SK-N-SH (cell line): ENCODE measurements around the gene PYGM.

ENCODE experiments used
- IRF3 ChIP-seq: fragments of 150-350 bp; IDR thresholded peaks from 2 replicates; pipeline ENCODE4 v1.6.1; 2016; ENCODE audit warnings: mild to moderate bottlenecking, low read depth, low read length
- POLR2AphosphoS5 ChIP-seq: IDR thresholded peaks from 2 replicates; pipeline ENCODE4 v1.6.1; 2012; ENCODE audit warnings: low read depth, low read length
- RCOR1 ChIP-seq: fragments of 150-350 bp; IDR thresholded peaks from 2 replicates; pipeline ENCODE4 v1.6.1; 2017; ENCODE audit warnings: antibody characterized with exemption, low read length
- TAF1 ChIP-seq: IDR thresholded peaks from 2 replicates; pipeline ENCODE4 v1.6.1; 2012; ENCODE audit warnings: low read depth, mild to moderate bottlenecking, low read length, moderate library complexity, borderline replicate concordance
- TEAD4 ChIP-seq: IDR thresholded peaks from 2 replicates; pipeline ENCODE4 v1.4.0; 2012; ENCODE audit warnings: mild to moderate bottlenecking, borderline replicate concordance; ENCODE audit not compliant: insufficient read depth
- USF2 ChIP-seq: fragments of 150-350 bp; IDR thresholded peaks from 2 replicates; pipeline ENCODE4 v1.6.1; 2017; ENCODE audit warnings: antibody characterized with exemption, low read length, low read depth, borderline replicate concordance
- TF ChIP-seq, protein P1 (sequence below): fragments of 200-600 bp; sonication (generic); IDR thresholded peaks from 2 replicates; pipeline ENCODE4 v1.6.1; 2017; ENCODE audit warnings: antibody characterized with exemption, mild to moderate bottlenecking, moderate library complexity
- TF ChIP-seq, protein P2 (sequence below): IDR thresholded peaks from 2 replicates; pipeline ENCODE4 v1.6.1; 2012; ENCODE audit warnings: mild to moderate bottlenecking, low read depth, low read length, moderate library complexity
- TF ChIP-seq, protein P3 (sequence below): IDR thresholded peaks from 2 replicates; pipeline ENCODE4 v1.4.0; 2012; ENCODE audit warnings: low read depth, borderline replicate concordance

GRCh38 chr11:64745189-64745520, 14.6 kb downstream of the PYGM start:
- TF ChIP-seq POLR2AphosphoS5 (no peak), USF2 (no peak), TEAD4 (no peak), RCOR1 (no peak), TAF1 (no peak), IRF3 (no peak)
- TF ChIP-seq, protein P1, sequence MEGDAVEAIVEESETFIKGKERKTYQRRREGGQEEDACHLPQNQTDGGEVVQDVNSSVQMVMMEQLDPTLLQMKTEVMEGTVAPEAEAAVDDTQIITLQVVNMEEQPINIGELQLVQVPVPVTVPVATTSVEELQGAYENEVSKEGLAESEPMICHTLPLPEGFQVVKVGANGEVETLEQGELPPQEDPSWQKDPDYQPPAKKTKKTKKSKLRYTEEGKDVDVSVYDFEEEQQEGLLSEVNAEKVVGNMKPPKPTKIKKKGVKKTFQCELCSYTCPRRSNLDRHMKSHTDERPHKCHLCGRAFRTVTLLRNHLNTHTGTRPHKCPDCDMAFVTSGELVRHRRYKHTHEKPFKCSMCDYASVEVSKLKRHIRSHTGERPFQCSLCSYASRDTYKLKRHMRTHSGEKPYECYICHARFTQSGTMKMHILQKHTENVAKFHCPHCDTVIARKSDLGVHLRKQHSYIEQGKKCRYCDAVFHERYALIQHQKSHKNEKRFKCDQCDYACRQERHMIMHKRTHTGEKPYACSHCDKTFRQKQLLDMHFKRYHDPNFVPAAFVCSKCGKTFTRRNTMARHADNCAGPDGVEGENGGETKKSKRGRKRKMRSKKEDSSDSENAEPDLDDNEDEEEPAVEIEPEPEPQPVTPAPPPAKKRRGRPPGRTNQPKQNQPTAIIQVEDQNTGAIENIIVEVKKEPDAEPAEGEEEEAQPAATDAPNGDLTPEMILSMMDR = no peak
- TF ChIP-seq, protein P2, sequence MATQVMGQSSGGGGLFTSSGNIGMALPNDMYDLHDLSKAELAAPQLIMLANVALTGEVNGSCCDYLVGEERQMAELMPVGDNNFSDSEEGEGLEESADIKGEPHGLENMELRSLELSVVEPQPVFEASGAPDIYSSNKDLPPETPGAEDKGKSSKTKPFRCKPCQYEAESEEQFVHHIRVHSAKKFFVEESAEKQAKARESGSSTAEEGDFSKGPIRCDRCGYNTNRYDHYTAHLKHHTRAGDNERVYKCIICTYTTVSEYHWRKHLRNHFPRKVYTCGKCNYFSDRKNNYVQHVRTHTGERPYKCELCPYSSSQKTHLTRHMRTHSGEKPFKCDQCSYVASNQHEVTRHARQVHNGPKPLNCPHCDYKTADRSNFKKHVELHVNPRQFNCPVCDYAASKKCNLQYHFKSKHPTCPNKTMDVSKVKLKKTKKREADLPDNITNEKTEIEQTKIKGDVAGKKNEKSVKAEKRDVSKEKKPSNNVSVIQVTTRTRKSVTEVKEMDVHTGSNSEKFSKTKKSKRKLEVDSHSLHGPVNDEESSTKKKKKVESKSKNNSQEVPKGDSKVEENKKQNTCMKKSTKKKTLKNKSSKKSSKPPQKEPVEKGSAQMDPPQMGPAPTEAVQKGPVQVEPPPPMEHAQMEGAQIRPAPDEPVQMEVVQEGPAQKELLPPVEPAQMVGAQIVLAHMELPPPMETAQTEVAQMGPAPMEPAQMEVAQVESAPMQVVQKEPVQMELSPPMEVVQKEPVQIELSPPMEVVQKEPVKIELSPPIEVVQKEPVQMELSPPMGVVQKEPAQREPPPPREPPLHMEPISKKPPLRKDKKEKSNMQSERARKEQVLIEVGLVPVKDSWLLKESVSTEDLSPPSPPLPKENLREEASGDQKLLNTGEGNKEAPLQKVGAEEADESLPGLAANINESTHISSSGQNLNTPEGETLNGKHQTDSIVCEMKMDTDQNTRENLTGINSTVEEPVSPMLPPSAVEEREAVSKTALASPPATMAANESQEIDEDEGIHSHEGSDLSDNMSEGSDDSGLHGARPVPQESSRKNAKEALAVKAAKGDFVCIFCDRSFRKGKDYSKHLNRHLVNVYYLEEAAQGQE = no peak
- TF ChIP-seq, protein P3, sequence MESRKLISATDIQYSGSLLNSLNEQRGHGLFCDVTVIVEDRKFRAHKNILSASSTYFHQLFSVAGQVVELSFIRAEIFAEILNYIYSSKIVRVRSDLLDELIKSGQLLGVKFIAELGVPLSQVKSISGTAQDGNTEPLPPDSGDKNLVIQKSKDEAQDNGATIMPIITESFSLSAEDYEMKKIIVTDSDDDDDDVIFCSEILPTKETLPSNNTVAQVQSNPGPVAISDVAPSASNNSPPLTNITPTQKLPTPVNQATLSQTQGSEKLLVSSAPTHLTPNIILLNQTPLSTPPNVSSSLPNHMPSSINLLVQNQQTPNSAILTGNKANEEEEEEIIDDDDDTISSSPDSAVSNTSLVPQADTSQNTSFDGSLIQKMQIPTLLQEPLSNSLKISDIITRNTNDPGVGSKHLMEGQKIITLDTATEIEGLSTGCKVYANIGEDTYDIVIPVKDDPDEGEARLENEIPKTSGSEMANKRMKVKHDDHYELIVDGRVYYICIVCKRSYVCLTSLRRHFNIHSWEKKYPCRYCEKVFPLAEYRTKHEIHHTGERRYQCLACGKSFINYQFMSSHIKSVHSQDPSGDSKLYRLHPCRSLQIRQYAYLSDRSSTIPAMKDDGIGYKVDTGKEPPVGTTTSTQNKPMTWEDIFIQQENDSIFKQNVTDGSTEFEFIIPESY = no peak
